H4 (cell line): ENCODE measurements around the gene SCARB2. TPM values are rescaled to one million over a fixed set of nuclear protein-coding genes. Genes with fewer than 3 reads are reported as not detected.

Source experiments
- DNase-seq: peaks from one replicate; pipeline ENCODE4 v3.0.0-alpha.2; 2015; ENCODE audit warnings: low spot score
- total RNA-seq: library from RNA; depleted of rRNA; stranded (reverse); fragments of >200 nt; shearing (Covaris generic); gene quantifications from 2 replicates; pipeline ENCODE4 v1.2.3, GENCODE V29; 2014; rRNA removed

SCARB2 gene
- total RNA-seq, 1 experiment from 2014 or later, result 101 TPM

DNA sequence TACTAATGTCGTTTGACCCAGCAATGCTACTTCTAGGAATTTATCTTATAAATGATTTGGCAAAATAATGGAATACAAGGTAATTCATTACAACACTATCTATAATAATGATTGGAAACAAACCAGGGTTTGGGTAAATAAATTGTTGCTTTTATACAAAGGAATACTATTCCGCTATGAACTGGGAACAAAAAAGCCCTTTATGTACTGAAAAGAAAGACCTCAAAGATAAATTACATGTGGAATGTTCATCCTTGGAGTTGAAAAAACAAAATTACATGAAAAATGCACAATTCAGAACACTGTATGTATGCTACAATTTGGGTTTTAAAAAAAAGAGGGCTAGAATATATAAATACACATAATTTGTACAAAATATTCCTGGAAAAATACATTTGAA lies 60.3 kb downstream of the SCARB2 start:
- DNase-seq, result no peak

DNA sequence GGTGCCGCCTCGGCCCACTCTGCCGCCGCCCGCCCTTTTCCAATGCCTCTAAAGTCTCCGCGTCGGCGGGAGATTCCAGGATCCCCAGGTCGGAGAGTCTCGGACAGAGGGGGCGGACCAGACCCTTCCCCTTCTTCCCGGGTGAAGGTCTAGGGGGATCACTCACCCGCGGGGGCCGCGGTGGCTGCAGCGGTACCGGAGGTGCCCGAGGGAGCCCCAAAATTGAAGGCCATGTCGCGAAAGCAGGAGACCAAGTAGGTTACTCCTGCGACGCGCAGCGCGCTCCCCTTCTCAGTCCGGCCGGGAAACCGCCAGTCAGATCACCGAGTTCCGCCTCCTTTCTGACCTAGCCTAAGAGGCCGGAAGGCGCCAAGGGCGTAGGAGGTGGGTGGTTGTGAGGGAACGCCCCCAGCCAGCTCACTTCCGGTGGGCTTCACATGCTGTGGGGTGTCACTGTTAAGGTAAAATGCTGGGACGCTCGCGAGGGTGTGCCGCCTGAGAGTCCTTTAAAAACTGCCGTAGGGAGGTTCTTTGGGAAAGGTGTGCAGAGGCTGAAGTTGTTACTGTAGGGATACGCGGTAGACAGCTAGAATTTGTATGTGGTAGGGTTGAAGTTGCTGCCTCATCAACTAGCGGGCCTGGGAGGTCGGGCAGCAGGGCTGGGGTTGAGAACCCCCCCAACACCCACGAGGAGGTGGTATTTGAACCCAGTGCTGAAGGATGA lies 65.3 kb downstream of the SCARB2 start, which contains the start of gene NUP54:
NUP54 (minus strand) TSS at position 256 of the 724 bp plus-strand sequence; CDS start at position 233, 23 bp downstream.
- DNase-seq, result peak; percentile 93

DNA sequence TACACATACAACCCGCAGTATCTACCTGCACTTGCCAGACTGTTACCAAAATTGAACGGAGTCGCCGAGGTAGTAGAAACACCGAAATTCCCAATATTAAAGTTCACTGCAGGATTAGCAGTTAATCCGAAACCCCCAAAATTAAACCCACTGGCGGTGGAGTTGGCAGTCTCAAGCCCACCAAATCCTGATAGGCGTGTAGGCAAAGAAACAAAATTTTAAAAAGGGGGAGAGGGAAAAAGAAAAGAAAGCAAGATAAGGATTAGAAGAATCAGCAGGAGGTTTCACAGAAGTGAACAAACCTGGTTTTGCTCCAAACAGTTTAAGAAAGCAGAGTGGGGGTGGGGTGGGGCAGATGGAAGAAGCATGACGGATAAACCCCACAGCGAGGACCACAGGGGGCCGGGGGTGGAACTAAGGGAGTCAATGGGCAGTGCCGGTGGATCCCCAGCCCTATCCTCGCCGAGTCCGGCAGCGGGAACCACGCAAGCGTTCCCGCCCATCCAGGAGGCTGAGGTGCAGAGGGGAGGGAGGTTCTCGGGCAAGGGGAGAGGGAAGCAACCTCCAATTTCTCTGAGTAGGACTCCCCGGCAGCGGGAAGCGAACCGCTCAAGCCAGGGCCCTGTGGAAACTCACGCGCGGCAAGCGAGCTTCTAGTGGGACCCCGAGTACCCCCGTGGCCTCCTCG lies 66.0 kb downstream of the SCARB2 start:
- peak; percentile 75 for DNase-seq

DNA sequence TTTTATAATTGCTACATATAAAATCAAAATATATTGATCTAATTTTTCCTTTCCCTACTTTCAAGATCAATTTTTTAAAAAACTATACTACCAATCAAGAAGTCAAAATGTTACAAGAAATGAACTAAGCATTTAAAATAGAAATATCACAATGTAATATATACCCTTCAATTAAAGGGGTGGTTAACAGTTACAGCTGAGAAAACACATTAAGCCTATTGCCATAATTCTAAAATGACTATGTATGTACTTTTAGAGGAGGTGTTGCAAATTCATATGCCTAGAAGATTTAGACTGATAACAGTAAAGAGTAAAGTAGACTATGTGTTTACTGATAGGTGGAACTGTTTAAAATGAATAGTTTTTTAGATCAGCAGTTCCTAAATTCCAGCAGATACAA lies 69.1 kb downstream of the SCARB2 start:
- no peak for DNase-seq

DNA sequence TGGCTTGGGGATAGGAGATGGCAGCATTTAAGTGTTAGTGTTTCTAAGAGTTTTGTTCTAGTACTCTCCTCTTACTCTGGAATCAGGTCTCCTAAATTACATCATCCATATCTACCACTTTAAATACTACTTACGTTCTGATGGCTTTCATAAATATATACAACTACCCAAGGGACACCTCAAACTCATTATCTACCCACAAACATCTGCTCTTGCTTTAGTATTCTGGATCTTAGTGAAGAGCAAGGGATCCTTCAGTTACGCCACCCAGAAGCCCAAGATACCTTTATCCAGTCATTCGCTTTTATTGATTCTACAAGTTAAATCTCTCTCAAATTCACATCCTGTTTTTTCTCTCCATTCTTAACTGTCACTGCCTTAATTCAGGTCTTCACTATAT lies 72.4 kb downstream of the SCARB2 start:
- DNase-seq, result no peak

DNA sequence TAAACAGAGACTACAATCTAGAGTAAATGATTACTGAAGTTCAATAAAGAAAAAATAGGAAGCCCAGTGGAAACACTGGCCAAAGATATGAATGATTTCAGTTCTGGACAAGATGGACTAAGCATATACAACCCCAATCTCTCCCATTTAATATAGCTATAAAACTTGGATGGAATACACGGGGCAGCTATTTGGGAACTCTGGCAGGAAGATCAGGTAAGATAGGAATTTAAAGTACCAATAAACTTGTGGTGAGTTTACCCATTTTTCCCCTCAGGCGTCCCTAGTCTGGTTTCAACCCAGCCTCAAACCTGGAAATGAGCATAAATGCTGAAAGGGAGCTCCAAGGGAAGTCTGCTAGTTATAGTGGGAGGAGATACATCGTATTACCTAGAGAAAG lies 85.9 kb downstream of the SCARB2 start:
- DNase-seq, result no peak

DNA sequence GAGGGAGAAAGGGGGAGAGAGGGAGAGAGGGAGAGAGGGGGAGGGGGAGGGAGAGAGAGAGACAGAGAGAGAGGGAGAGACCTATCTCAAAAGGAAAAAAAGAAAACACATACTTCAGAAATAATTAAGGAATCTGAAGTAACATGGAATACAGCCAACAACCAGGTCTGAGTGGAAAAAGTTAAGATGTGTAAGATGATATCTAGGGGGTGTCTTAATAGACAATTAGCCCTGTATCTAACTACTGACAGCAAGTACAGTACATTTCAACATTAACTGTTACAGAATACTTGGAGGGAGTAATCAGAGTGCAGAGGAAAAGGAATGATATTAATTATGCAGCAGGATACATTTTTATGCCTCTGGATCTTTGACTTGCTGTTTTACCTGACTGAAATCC lies 87.8 kb downstream of the SCARB2 start:
- DNase-seq, result no peak

DNA sequence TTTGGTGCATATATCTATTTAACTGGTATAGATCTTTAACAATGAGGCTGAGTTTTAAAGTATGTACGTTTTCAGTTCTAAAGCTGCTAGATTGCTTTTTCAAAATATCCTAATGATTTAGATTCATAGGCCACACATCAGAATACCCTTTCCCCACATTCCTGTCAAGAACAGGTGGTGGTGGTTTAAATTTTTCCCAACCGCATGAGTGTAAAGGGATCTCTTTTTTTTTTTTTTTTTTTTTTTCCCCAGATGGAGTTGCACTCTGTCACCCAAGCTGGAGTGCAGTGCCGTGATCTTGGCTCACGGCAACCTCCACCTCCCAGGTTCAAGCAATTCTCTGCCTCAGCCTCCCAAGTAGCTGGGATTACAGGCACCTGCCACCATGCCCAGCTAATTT lies 93.4 kb downstream of the SCARB2 start:
- no peak for DNase-seq

DNA sequence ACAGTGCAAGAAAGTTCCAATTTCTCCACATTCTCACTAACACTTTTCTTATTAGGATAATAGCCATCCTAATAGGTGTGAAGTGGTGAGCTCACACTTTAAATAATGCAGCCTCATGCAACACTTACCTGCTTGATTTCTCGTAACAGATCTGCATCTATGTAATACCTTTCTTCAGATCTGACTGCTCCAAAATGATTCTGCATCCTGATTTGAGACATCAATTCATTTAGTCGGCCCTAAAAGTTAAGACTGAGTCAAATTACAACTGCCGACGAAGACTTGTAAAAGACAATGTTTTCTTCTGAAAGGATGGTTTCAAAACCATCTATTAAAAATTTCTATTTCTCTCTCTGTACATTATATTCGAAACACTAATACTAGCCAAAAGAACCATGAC lies 96.1 kb downstream of the SCARB2 start:
- DNase-seq, result no peak

DNA sequence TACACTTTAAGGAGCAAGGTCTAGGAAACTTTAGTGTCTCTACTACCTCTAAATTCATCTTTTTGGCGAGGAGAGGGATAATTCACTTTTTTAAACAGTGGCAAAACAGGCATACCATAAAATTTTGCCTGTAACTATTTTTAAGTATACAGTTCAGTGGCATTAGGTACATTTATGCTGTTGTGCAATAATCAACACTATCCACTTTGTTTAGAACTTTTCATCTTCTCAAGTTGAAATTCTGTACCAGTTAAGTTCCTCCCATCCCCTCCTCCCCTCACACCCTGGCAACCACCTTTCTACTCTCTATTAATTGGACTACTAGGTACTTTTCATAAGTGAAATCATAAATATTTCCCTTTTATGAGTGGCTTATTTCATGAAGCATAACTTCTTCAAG lies 96.8 kb downstream of the SCARB2 start:
- no peak for DNase-seq

Other genes with a start within 250 kb of the SCARB2 start
- gene SDAD1, start 222.9 kb downstream of the SCARB2 start, total RNA-seq, result 22.6 and 32.2 TPM in 2 replicates
- gene CXCL9, start 206.3 kb downstream of the SCARB2 start, total RNA-seq, result not detected in 2 replicates
- gene CXCL10, start 190.3 kb downstream of the SCARB2 start, total RNA-seq, result 0.41 and 1.1 TPM in 2 replicates
- not detected in 2 replicates for gene CXCL11, start 177.8 kb downstream of the SCARB2 start, total RNA-seq
- 0.14 and 0.25 TPM in 2 replicates for gene ART3, start 139.1 kb downstream of the SCARB2 start, total RNA-seq
- 56.3 and 68.6 TPM in 2 replicates for gene NUP54, start 65.4 kb downstream of the SCARB2 start, total RNA-seq
- 3.9 and 4.9 TPM in 2 replicates for gene FAM47E, start 37.9 kb upstream of the SCARB2 start, total RNA-seq
- 2.0 and 3.6 TPM in 2 replicates for gene STBD1, start 92.9 kb upstream of the SCARB2 start, total RNA-seq
- not detected in 2 replicates for gene CCDC158, start 207.3 kb upstream of the SCARB2 start, total RNA-seq
- gene SHROOM3, start 221.4 kb upstream of the SCARB2 start, total RNA-seq, result 2.8 and 3.4 TPM in 2 replicates